Neural crest cell (in vitro differentiated cells): ENCODE data around the gene USP43. TPM values are rescaled to one million over a fixed set of nuclear protein-coding genes. Genes with fewer than 3 reads are reported as not detected.
"Not testable (repeated sequence)": the region's sequence is repeated elsewhere in the genome, so short reads cannot be mapped to it uniquely, and the experiment has no call there.

ENCODE experiments used
- DNase-seq: peaks from one replicate; pipeline ENCODE4 v3.0.0; 2021; ENCODE audit warnings: low read depth, mixed read lengths, low spot score
- H3K27ac Mint-ChIP-seq: one replicate; pipeline ENCODE4 v1.8.0; 2021; ENCODE audit warnings: mild to moderate bottlenecking, mixed read lengths; ENCODE audit not compliant: unreplicated experiment
- H3K27me3 Mint-ChIP-seq: 2 replicates; pipeline ENCODE4 v1.8.0; 2021; ENCODE audit warnings: low read depth, mild to moderate bottlenecking, mixed read lengths
- H3K36me3 Mint-ChIP-seq: 2 replicates; pipeline ENCODE4 v1.8.0; 2021; ENCODE audit warnings: low read depth, mild to moderate bottlenecking, mixed read lengths
- H3K4me1 Mint-ChIP-seq: 2 replicates; pipeline ENCODE4 v1.8.0; 2021; ENCODE audit warnings: mixed read lengths
- H3K4me3 Mint-ChIP-seq: one replicate; pipeline ENCODE4 v1.8.0; 2021; ENCODE audit warnings: mild to moderate bottlenecking, mixed read lengths
- H3K9me3 Mint-ChIP-seq: 2 replicates; pipeline ENCODE4 v1.8.0; 2021; ENCODE audit warnings: mixed read lengths
- CTCF ChIP-seq: fragments of 200-600 bp; sonication (generic); conservative IDR thresholded peaks from 2 replicates; pipeline ENCODE4 v1.5.0; 2021; ENCODE audit warnings: antibody characterized with exemption, mild to moderate bottlenecking
- total RNA-seq: library from RNA; stranded (reverse); gene quantifications from 2 replicates; pipeline ENCODE4 v1.2.1, GENCODE V29; 2021

The USP43 gene
- total RNA-seq, 1 donor from 2014 or later: 2.7 TPM

DNA sequence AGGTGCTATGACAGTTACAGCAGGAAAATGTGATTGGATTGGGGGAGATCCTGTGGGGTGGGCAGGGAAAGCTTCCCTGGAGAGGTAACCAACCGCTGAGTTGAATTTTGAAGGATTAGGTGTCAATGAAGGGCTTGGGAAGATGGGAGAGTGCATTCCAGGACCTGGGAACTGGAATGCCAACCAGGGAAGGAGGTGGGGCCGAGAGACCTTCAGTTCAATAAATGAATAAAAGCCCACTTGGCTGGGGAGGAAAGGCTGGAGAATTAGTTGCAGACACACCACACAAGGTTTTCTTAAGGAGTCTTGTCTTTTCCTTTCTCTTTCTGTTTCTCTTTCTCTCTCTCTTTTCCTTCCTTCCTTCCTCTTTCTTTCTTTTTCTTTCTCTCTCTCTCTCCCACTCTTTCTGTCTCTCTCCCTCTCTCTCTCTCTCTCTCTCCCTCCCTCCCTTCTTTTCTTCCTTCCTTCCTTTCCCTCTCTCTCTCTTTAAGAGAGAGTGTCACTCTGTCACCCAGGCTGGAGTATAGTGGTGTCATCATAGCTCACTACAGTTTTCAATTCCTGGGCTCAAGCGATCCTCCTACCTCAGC lies 3.3 kb downstream of the USP43 start:
- DNase-seq: no peak
- Mint-ChIP-seq H3K27me3 (peaks cover 57% of the 10 kb centered on the region), H3K36me3 (no peaks in the 10 kb centered on the region), H3K4me3 (peak overlapping the region; percentile 42), H3K4me1 (peaks cover 22% of the 10 kb centered on the region), H3K27ac (no peak overlapping the region), H3K9me3 (no peaks in the 10 kb centered on the region)
- TF ChIP-seq CTCF: no peak

GRCh38 chr17:9658593-9659211 lies 13.4 kb downstream of the USP43 start:
- Mint-ChIP-seq H3K4me3 (no peak overlapping the region), H3K27me3 (peaks cover 2% of the 10 kb centered on the region), H3K36me3 (peaks cover 2% of the 10 kb centered on the region), H3K9me3 (no peaks in the 10 kb centered on the region), H3K4me1 (no peaks in the 10 kb centered on the region), H3K27ac (no peak overlapping the region)
- DNase-seq: no peak
- TF ChIP-seq CTCF: no peak

DNA sequence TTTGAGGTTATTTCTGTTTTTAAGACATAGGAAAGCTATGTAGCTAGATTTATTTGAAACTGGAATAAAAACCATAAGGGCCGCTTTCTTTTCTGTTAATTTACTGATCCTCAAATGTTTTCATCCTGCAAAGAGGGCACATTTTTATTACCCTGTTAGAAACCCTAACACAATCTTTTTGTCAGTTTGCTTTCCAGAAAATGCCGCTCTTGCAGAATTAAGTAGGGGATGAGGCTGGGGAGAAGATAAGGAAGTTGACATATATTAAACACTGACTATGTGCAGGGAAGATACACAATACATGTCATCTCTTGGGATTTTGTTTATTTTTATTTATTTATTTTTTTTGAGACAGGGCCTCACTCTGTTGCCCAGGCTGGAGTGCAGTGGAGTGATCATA lies 15.7 kb downstream of the USP43 start:
- no peak overlapping the region for H3K27ac Mint-ChIP-seq
- peaks cover 9% of the 10 kb centered on the region for H3K9me3 Mint-ChIP-seq
- no peak for TF ChIP-seq CTCF
- no peak for DNase-seq
- H3K27me3 Mint-ChIP-seq: no peaks in the 10 kb centered on the region
- H3K4me3 Mint-ChIP-seq: no peak overlapping the region
- no peaks in the 10 kb centered on the region for H3K36me3 Mint-ChIP-seq
- H3K4me1 Mint-ChIP-seq: no peaks in the 10 kb centered on the region

- H3K27me3 Mint-ChIP-seq, H3K4me1 Mint-ChIP-seq, H3K9me3 Mint-ChIP-seq, H3K4me3 Mint-ChIP-seq, H3K36me3 Mint-ChIP-seq, DNase-seq, H3K27ac Mint-ChIP-seq: not testable (repeated sequence)
These were observed 18.2 kb downstream of the USP43 start for GRCh38 chr17:9663511-9663910.

DNA sequence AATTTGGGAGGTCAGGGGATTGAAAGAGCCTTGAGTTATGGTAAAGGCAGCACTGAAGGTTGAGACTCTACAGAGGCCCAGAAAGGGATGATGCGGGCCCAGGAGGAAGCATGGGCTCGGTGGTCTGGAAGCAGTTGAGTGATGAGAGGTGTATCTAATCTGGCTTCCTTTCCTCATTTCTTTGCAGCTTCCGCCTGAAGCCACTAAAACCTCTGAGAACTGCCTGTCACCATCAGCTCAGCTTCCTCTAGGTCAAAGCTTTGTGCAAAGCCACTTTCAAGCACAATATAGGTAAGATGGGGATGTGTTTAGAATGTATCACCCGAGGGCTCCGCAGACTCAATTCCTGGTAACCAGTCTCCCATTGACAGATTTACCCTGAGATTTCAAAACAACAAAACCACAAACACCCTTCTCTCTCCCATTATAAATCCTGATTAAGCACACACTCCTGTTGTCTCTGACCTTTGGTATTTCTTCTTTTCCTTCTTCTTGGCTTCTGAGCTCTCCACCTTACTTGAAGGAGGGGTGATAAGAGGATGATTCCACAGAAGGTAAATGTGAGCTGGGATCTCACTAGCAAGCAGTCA lies 21.2 kb downstream of the USP43 start:
- peaks cover 5% of the 10 kb centered on the region for H3K27me3 Mint-ChIP-seq
- H3K9me3 Mint-ChIP-seq: peaks cover 9% of the 10 kb centered on the region
- DNase-seq: no peak
- no peak for TF ChIP-seq CTCF
- H3K27ac Mint-ChIP-seq: peak overlapping the region; percentile 52
- H3K4me1 Mint-ChIP-seq: peaks cover 9% of the 10 kb centered on the region
- H3K4me3 Mint-ChIP-seq: no peak overlapping the region
- no peaks in the 10 kb centered on the region for H3K36me3 Mint-ChIP-seq

- no peak for DNase-seq
- H3K27me3 Mint-ChIP-seq: peaks cover 5% of the 10 kb centered on the region
- peaks cover 9% of the 10 kb centered on the region for H3K9me3 Mint-ChIP-seq
These were observed 23.2 kb downstream of the USP43 start for GRCh38 chr17:9668517-9668916.

More at GRCh38 chr17:9668517-9668916, 23.2 kb downstream of the USP43 start:
- no peak overlapping the region for H3K4me3 Mint-ChIP-seq
- peaks cover 10% of the 10 kb centered on the region for H3K4me1 Mint-ChIP-seq
- TF ChIP-seq CTCF: no peak
- H3K27ac Mint-ChIP-seq: no peak overlapping the region
- H3K36me3 Mint-ChIP-seq: no peaks in the 10 kb centered on the region
